CD4-positive, alpha-beta T cell (primary cell): ENCODE data around the gene SPHK1. TPM values are rescaled to one million over a fixed set of nuclear protein-coding genes. Genes with fewer than 3 reads are reported as not detected.
A peak's percentile ranks its signal among the peaks of the same experiment; 100 is the strongest.
"Not testable (repeated sequence)": the region's sequence is repeated elsewhere in the genome, so short reads cannot be mapped to it uniquely, and the experiment has no call there.

Experiments
- ATAC-seq: fragments of 200-7000 bp; cut with Tn5 transposase; one replicate; pipeline ENCODE4 v1.10.0; 2022; ENCODE audit warnings: mild to moderate bottlenecking; ENCODE audit not compliant: poor library complexity
- CTCF ChIA-PET: fragments of 350-600 bp; sonication (Branson Sonifier 250); formaldehyde crosslinking; loops from one replicate; lab custom pipeline; 2021; ENCODE audit warnings: antibody characterized with exemption, inconsistent platforms; lab: Charles Lee
- POLR2A ChIA-PET: fragments of 350-600 bp; sonication (Branson Sonifier 250); formaldehyde crosslinking; loops from one replicate; lab custom pipeline; 2021; ENCODE audit warnings: antibody characterized with exemption, inconsistent platforms; lab: Charles Lee
- DNase-seq, 14 experiments: peaks; one replicate each; pipeline ENCODE4 v3.0.0-alpha.2; 2013 to 2020; ENCODE audit warnings: mixed read lengths in 2 of 14
- H3K27ac ChIP-seq, 2 donors: one replicate each; pipeline versions ENCODE4 v1.5.1 to v1.7.0; 2013; ENCODE audit warnings: low read length in 2 of 2, low read depth in 1 of 2, mild to moderate bottlenecking in 1 of 2
- H3K27me3 ChIP-seq, 2 experiments: 1 replicate in 1 of 2; 2 replicates in 1 of 2; pipeline versions ENCODE4 v1.6.1 to v1.7.0; 2013; ENCODE audit warnings: low read length in 2 of 2, control low read depth in 1 of 2, mild to moderate bottlenecking in 1 of 2, moderate library complexity in 1 of 2; ENCODE audit not compliant: insufficient read depth in 2 of 2, control insufficient read depth in 1 of 2
- H3K36me3 ChIP-seq: one replicate; pipeline ENCODE4 v1.6.1; 2013; ENCODE audit warnings: low read length, control low read depth; ENCODE audit not compliant: insufficient read depth
- H3K4me1 ChIP-seq: one replicate; pipeline ENCODE4 v1.6.1; 2013; ENCODE audit warnings: low read length, control low read depth; ENCODE audit not compliant: insufficient read depth
- H3K4me3 ChIP-seq: one replicate; pipeline ENCODE4 v1.5.1; 2013; ENCODE audit warnings: mild to moderate bottlenecking, low read length, moderate library complexity
- H3K9me3 ChIP-seq, 2 experiments: 1 replicate in 1 of 2; 2 replicates in 1 of 2; pipeline versions ENCODE4 v1.6.1 to v1.7.0; 2013; ENCODE audit warnings: low read length in 2 of 2, mild to moderate bottlenecking in 2 of 2, control low read depth in 1 of 2, moderate library complexity in 1 of 2; ENCODE audit not compliant: control insufficient read depth in 1 of 2, insufficient read depth in 1 of 2
- H3K27ac Mint-ChIP-seq: one replicate; pipeline ENCODE4 v1.8.0; 2020; ENCODE audit warnings: mixed read lengths
- H3K27me3 Mint-ChIP-seq: one replicate; pipeline ENCODE4 v1.8.0; 2021; ENCODE audit warnings: mixed read lengths
- H3K36me3 Mint-ChIP-seq: one replicate; pipeline ENCODE4 v1.8.0; 2021; ENCODE audit warnings: low read depth, mixed read lengths
- H3K4me1 Mint-ChIP-seq: one replicate; pipeline ENCODE4 v1.8.0; 2021; ENCODE audit warnings: low read depth, mixed read lengths
- H3K4me3 Mint-ChIP-seq: one replicate; pipeline ENCODE4 v1.8.0; 2020; ENCODE audit warnings: mild to moderate bottlenecking, mixed read lengths
- H3K9me3 Mint-ChIP-seq: one replicate; pipeline ENCODE4 v1.8.0; 2020; ENCODE audit warnings: mixed read lengths
- intact Hi-C, 2 experiments: fragments of 100-400 bp; cut with DNase I in 1 of 2; cut with micrococcal nuclease in 1 of 2; formaldehyde crosslinking; loops; one replicate each; pipeline versions ENCODE4 v1.15.1 to v1.9.0; 2023 to 2025; cut with DNase I, micrococcal nuclease
- total RNA-seq, 174 experiments: library from RNA in 2 of 174; stranded (reverse) in 2 of 174; gene quantifications; one replicate each; pipeline ENCODE4 v1.2.3 and lab custom pipeline; 2021 to 2026
- TF ChIP-seq, protein P1 (sequence below): fragments of 200-600 bp; IDR thresholded peaks from one replicate; pipeline ENCODE4 v1.8.0; 2022; ENCODE audit warnings: antibody characterized with exemption, mild to moderate bottlenecking

Gene SPHK1
- total RNA-seq, 2 experiments from 2014 or later: 0.45 to 1.1 TPM

DNA sequence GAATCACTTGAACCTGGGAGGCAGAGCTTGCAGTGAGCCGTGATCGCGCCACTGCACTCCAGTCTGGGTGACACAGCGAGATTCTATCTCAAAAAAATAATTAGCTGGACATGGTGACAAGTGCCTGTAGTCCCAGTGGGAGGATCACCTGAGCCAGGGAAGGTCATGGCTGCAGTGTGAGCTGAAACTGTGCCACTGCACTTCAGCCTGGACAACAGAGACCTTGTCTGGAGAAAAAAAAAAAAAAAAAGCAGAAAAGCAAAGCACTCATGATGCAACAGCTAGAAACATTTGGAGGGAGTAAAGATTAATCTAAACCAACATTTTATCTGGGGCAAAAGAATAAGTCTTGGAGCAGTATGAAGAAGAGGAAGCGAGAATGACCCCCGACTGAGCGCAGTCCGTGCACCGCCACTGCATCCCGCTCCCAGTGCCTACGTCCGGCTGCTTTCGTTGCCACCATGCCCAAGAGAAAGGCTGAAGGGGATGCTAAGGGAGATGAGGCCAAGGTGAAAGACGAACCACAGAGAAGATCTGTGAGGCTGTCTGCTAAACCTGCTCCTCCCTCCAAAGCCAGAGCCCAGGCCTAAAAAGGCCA is 38.9 kb upstream of the SPHK1 start:
- Mint-ChIP-seq H3K27me3 (no peaks in the 10 kb centered on the region), H3K4me3 (no peak overlapping the region), H3K27ac (no peak overlapping the region), H3K4me1 (no peaks in the 10 kb centered on the region), H3K36me3 (peaks cover 47% of the 10 kb centered on the region), H3K9me3 (no peaks in the 10 kb centered on the region)
- no peak for DNase-seq
- H3K27me3 ChIP-seq: no peaks in the 10 kb centered on the region
- no peaks in the 10 kb centered on the region for H3K4me1 ChIP-seq
- CTCF ChIA-PET: no interaction called here
- TF ChIP-seq, protein P1, sequence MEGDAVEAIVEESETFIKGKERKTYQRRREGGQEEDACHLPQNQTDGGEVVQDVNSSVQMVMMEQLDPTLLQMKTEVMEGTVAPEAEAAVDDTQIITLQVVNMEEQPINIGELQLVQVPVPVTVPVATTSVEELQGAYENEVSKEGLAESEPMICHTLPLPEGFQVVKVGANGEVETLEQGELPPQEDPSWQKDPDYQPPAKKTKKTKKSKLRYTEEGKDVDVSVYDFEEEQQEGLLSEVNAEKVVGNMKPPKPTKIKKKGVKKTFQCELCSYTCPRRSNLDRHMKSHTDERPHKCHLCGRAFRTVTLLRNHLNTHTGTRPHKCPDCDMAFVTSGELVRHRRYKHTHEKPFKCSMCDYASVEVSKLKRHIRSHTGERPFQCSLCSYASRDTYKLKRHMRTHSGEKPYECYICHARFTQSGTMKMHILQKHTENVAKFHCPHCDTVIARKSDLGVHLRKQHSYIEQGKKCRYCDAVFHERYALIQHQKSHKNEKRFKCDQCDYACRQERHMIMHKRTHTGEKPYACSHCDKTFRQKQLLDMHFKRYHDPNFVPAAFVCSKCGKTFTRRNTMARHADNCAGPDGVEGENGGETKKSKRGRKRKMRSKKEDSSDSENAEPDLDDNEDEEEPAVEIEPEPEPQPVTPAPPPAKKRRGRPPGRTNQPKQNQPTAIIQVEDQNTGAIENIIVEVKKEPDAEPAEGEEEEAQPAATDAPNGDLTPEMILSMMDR: no peak
- H3K27ac ChIP-seq: no peak overlapping the region
- no peak for ATAC-seq
- no peak overlapping the region for H3K4me3 ChIP-seq
- intact Hi-C loops: no loop called here
- POLR2A ChIA-PET: interaction anchor here (1.1 kb wide), 1 partner anchor 8 kb away, joined by 4 read pairs; the partner anchor contains the start of gene PRPSAP1
- no peaks in the 10 kb centered on the region for H3K9me3 ChIP-seq
- H3K36me3 ChIP-seq: peaks cover 34% of the 10 kb centered on the region

DNA sequence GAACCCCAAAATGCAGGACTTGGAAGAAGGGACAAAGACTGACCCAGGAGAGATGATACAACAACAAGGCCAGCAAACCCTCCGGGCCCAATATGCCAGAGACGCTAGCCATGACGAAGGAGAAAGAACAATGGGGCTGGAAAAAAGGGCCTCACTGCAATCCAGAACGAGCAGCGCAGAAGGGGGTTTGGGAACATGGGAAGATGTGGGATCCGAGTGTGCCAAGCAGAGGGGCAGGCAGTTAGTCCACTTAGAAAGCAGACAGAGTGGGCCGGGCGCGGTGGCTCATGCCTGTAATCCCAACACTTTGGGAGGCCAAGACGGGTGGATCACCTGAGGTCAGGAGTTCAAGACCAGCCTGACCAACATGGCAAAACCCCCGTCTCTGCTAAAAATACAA is 37.5 kb upstream of the SPHK1 start:
- ATAC-seq, H3K4me3 ChIP-seq, H3K27me3 ChIP-seq, H3K27ac ChIP-seq, H3K4me1 Mint-ChIP-seq, DNase-seq, POLR2A ChIA-PET, CTCF ChIA-PET, H3K9me3 Mint-ChIP-seq, intact Hi-C loops, H3K27ac Mint-ChIP-seq, H3K9me3 ChIP-seq, H3K27me3 Mint-ChIP-seq, H3K4me1 ChIP-seq: not testable (repeated sequence)
- H3K36me3 Mint-ChIP-seq: peaks cover 41% of the 10 kb centered on the region
- H3K4me3 Mint-ChIP-seq: peak overlapping the region; percentile 11
- H3K36me3 ChIP-seq: peaks cover 32% of the 10 kb centered on the region

DNA sequence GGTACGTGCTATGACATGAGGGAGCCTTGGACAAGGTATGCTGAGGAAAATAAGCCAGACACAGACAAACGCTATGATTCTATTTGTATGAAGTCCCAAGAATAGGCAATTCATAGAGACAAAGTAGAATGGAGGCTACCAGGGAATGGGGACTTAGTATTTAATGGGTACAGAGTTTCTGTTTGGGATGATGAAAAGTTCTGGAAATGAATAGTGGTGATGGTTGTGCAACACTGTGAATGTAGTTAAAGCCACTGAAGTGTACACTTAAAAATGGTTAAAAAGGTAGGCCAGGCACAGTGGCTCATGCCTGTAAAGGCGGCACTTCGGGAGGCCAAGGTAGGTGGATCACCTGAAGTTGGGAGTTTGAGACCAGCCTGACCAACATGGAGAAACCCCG is 33.9 kb upstream of the SPHK1 start:
- TF ChIP-seq, protein P1: no peak
- Histone ChIP-seq H3K4me1 (peaks cover 21% of the 10 kb centered on the region), H3K36me3 (peaks cover 20% of the 10 kb centered on the region), H3K4me3 (no peak overlapping the region), H3K27ac (no peak overlapping the region), H3K27me3 (no peaks in the 10 kb centered on the region), H3K9me3 (no peaks in the 10 kb centered on the region)
- DNase-seq (no peak), ATAC-seq (no peak)
- no peak overlapping the region for H3K27ac Mint-ChIP-seq
- H3K27me3 Mint-ChIP-seq: no peaks in the 10 kb centered on the region
- intact Hi-C loops: loop anchor here (5.0 kb wide), 3 partner anchors 37 to 248 kb away; partner anchors contain the start of genes EXOC7 (in 1 of the 2) and UBE2O (in 1 of the 2)
- H3K9me3 Mint-ChIP-seq: no peaks in the 10 kb centered on the region
- ChIA-PET POLR2A (no interaction called here), CTCF (interaction anchor here (1.1 kb wide), 1 partner anchor 35 kb away, joined by 3 read pairs; no protein-coding TSS in a partner anchor)
- H3K36me3 Mint-ChIP-seq: peaks cover 33% of the 10 kb centered on the region
- H3K4me3 Mint-ChIP-seq: no peak overlapping the region
- peaks cover 21% of the 10 kb centered on the region for H3K4me1 Mint-ChIP-seq
